ENCODE measurements around the gene PLPPR3. TPM values are rescaled to one million over a fixed set of nuclear protein-coding genes. Genes with fewer than 3 reads are reported as not detected.

The PLPPR3 gene
- total RNA-seq, 4 donors from 2014 or later, result not detected

DNA sequence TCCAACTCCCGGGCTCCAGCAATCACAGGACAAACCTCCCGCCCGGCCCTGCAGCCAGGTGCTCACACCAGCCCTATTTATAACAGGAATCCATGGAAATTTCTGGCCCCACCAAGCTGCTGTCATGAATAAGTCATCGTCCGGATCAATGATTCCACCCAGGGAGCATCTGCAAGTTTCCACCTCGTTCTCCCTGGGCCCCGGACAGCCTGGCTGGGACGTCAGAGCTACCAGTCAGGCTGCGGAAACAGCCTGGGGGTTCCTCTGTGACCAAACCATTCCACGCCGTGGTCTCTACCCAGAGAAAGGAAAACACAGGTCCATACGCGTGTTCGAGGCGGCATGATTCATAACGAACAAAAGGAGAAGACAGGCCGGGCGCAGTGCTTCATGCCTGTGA, 45.2 kb downstream of the PLPPR3 start:
- WGBS, result 76% methylated on average over 18 of the region's 18 CpGs
- no peak for DNase-seq (ENCODE audit: low spot score in 2 of 2)
- TF ChIP-seq POLR2AphosphoS5 (IDR thresholded peaks at IDR 0.05) (no peak), POLR2A (IDR thresholded peaks at IDR 0.05) (no peak), EP300 (IDR thresholded peaks at IDR 0.05) (no peak)
- TF ChIP-seq, protein P1, sequence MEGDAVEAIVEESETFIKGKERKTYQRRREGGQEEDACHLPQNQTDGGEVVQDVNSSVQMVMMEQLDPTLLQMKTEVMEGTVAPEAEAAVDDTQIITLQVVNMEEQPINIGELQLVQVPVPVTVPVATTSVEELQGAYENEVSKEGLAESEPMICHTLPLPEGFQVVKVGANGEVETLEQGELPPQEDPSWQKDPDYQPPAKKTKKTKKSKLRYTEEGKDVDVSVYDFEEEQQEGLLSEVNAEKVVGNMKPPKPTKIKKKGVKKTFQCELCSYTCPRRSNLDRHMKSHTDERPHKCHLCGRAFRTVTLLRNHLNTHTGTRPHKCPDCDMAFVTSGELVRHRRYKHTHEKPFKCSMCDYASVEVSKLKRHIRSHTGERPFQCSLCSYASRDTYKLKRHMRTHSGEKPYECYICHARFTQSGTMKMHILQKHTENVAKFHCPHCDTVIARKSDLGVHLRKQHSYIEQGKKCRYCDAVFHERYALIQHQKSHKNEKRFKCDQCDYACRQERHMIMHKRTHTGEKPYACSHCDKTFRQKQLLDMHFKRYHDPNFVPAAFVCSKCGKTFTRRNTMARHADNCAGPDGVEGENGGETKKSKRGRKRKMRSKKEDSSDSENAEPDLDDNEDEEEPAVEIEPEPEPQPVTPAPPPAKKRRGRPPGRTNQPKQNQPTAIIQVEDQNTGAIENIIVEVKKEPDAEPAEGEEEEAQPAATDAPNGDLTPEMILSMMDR (IDR thresholded peaks at IDR 0.05), result no peak
- no peaks in the 10 kb centered on the region for H3K9me3 ChIP-seq
- H3K27me3 ChIP-seq, result no peaks in the 10 kb centered on the region
- no peaks in the 10 kb centered on the region for H3K36me3 ChIP-seq
- H3K4me3 ChIP-seq, result no peak overlapping the region
- peaks cover 23% of the 10 kb centered on the region for H3K4me1 ChIP-seq
- H3K27ac ChIP-seq, result no peak overlapping the region

DNA sequence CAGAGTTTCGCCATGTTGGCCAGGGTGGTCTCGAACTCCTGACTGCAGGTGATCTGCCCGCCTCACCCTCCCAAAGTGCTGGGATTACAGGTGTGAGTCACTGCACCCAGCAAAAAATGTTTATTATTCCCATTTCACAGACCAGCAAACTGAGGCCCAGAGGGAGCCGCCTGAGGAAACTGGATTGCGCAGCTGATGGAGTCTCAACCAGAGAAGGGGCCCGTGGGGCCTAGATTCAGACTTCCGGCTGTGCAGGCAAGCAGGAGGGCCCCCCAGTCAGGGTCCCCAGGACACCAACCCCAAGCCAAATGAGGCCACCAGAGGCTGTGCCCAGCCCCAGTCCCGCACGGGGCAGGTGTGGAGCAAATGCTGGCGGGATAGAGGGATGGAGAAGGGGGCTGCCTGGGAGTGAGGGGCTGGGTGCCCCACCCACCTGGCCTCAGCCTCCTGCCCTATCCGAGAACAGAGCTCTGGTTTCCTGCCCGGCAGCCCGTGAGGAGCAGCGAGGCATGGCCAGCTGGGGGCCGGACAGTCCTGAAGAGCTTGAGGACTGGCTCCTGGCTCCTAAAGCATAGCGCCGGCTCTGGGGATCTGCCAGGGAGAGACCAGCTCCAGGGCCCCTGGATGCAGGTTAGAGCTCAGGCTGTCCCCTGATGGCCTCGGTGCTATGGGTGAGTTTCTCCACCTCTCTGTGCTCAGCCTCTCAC, 48.9 kb downstream of the PLPPR3 start:
- Histone ChIP-seq H3K4me3 (no peak overlapping the region), H3K4me1 (peaks cover 12% of the 10 kb centered on the region), H3K36me3 (no peaks in the 10 kb centered on the region), H3K9me3 (no peaks in the 10 kb centered on the region), H3K27me3 (no peaks in the 10 kb centered on the region), H3K27ac (no peak overlapping the region)
- no peak for DNase-seq (ENCODE audit: low spot score in 2 of 2)
- 93% methylated on average over 10 of the region's 18 CpGs for WGBS
- TF ChIP-seq EP300 (IDR thresholded peaks at IDR 0.05) (no peak), POLR2AphosphoS5 (IDR thresholded peaks at IDR 0.05) (no peak)
- TF ChIP-seq, protein P1 (IDR thresholded peaks at IDR 0.05), result no peak

DNA sequence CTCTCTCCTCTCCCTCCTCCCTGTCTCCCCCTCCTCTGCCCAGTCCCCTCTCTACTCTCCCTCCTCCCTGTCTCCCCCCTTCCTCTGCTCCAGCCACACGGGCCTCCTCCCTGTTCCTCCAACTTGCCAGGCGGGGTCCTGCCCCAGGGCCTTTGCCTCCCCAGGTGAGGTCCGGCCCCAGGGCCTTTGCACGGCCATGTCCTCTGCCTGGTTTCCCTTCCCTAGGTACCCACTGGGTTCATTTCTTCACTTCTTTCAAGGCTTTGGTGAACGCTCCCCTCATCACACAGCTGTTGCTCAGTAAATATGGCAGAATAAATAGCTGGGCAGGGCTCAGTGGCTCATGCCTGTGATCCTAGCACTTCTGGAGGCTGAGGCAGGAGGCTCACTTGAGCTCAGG, 49.7 kb downstream of the PLPPR3 start:
- H3K9me3 ChIP-seq, result no peaks in the 10 kb centered on the region
- WGBS, result 82% methylated on average over 5 of the region's 5 CpGs
- no peaks in the 10 kb centered on the region for H3K36me3 ChIP-seq
- H3K27ac ChIP-seq, result no peak overlapping the region
- H3K27me3 ChIP-seq, result no peaks in the 10 kb centered on the region
- TF ChIP-seq EP300 (IDR thresholded peaks at IDR 0.05) (no peak), POLR2AphosphoS5 (IDR thresholded peaks at IDR 0.05) (no peak), POLR2A (IDR thresholded peaks at IDR 0.05) (no peak)
- TF ChIP-seq, protein P1 (IDR thresholded peaks at IDR 0.05), result no peak
- DNase-seq (ENCODE audit: low spot score in 2 of 2), result no peak
- H3K4me3 ChIP-seq, result no peak overlapping the region
- peaks cover 12% of the 10 kb centered on the region for H3K4me1 ChIP-seq

DNA sequence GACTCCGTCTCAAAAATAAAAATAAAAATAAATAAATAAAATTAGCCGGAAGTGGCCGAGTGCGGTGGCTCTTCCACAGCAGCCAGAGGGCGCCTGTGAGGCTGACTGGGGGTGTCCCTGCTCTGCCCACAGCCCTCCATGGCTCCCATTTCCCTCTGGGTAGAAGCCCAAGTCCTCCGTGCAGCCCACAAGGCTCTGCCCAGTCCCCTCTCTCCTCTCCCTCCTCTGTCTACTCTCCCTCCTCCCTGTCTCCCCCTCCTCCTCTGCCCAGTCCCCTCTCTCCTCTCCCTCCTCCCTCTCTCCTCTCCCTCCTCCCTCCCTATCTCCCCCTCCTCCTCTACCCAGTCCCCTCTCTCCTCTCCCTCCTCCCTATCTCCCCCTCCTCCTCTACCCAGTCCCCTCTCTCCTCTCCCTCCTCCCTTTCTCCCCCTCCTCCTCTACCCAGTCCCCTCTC, 50.4 kb downstream of the PLPPR3 start:
- no peak for DNase-seq (ENCODE audit: low spot score in 2 of 2)
- Histone ChIP-seq H3K9me3 (no peaks in the 10 kb centered on the region), H3K27me3 (no peaks in the 10 kb centered on the region), H3K27ac (no peak overlapping the region), H3K36me3 (no peaks in the 10 kb centered on the region), H3K4me1 (peaks cover 12% of the 10 kb centered on the region), H3K4me3 (no peak overlapping the region)
- no peak for TF ChIP-seq POLR2A (IDR thresholded peaks at IDR 0.05)
- TF ChIP-seq, protein P1 (IDR thresholded peaks at IDR 0.05), result peak in 1 of 2 donors; percentile 63
- WGBS, result 12% methylated on average over 6 of the region's 6 CpGs

DNA sequence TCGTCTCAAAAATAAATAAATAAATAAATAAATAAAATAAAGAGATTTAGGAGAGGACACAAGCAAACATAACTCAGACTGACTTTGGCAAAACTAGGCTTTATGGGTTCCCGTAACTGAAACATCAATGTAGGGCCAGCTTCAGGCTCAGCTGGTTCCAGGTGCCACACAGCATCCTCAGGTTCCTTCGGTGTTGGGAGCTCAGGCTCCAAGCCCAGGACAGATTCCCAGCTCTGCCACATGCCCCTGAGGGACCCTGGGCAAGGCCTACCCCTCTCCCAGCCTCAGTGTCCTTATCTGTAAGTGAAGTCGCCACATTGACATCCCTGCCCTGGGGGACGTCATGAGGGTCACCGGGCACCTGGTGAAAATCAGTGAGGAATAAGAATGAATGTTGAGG, 52.1 kb downstream of the PLPPR3 start:
- Histone ChIP-seq H3K27ac (no peak overlapping the region), H3K9me3 (no peaks in the 10 kb centered on the region), H3K36me3 (no peaks in the 10 kb centered on the region), H3K27me3 (no peaks in the 10 kb centered on the region), H3K4me3 (no peak overlapping the region), H3K4me1 (peaks cover 12% of the 10 kb centered on the region)
- no peak for DNase-seq (ENCODE audit: low spot score in 2 of 2)
- TF ChIP-seq POLR2AphosphoS5 (IDR thresholded peaks at IDR 0.05), result no peak
- no peak for TF ChIP-seq POLR2A (IDR thresholded peaks at IDR 0.05)
- TF ChIP-seq, protein P1 (IDR thresholded peaks at IDR 0.05), result no peak
- no peak for TF ChIP-seq EP300 (IDR thresholded peaks at IDR 0.05)
- 74% methylated on average over 6 of the region's 6 CpGs for WGBS

All from suprapubic skin (tissue), 4 donors.